Adrenal gland (tissue), 5 donors: ENCODE data around the gene CUEDC2.

Source experiments
- POLR2A ChIP-seq, 2 donors: fragments of 450-650 bp; IDR thresholded peaks; one replicate each; pipeline ENCODE4 v1.6.1; 2017; ENCODE audit warnings: antibody characterized with exemption in 2 of 2, mild to moderate bottlenecking in 2 of 2, moderate library complexity in 1 of 2
- TF ChIP-seq, protein P1 (sequence below), 6 experiments: fragments of 450-650 bp in 4 of 6; fragments of 200-600 bp in 2 of 6; sonication (generic) in 1 of 6; IDR thresholded peaks; 1 replicate in 5 of 6; 2 replicates in 1 of 6; pipeline versions ENCODE4 v1.5.1 to v1.8.0; 2016 to 2021; ENCODE audit warnings: antibody characterized with exemption in 6 of 6, mild to moderate bottlenecking in 2 of 6, moderate library complexity in 1 of 6
- donor health status: DM: no; HTN: no; CAD: no.

- no peak for TF ChIP-seq POLR2A (IDR thresholded peaks at IDR 0.05)
- TF ChIP-seq, protein P1, sequence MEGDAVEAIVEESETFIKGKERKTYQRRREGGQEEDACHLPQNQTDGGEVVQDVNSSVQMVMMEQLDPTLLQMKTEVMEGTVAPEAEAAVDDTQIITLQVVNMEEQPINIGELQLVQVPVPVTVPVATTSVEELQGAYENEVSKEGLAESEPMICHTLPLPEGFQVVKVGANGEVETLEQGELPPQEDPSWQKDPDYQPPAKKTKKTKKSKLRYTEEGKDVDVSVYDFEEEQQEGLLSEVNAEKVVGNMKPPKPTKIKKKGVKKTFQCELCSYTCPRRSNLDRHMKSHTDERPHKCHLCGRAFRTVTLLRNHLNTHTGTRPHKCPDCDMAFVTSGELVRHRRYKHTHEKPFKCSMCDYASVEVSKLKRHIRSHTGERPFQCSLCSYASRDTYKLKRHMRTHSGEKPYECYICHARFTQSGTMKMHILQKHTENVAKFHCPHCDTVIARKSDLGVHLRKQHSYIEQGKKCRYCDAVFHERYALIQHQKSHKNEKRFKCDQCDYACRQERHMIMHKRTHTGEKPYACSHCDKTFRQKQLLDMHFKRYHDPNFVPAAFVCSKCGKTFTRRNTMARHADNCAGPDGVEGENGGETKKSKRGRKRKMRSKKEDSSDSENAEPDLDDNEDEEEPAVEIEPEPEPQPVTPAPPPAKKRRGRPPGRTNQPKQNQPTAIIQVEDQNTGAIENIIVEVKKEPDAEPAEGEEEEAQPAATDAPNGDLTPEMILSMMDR (IDR thresholded peaks at IDR 0.05), result no peak
Observed at GRCh38 chr10:102419269-102420180, 12.8 kb downstream of the CUEDC2 start.
